GM18873 (cell line): ENCODE measurements around the gene USP20.
"Not testable (repeated sequence)": the region's sequence is repeated elsewhere in the genome, so short reads cannot be mapped to it uniquely, and the experiment has no call there.

ENCODE experiments used
- ATAC-seq: cut with Tn5 transposase; IDR thresholded peaks from one replicate; pipeline ENCODE4 v1.9.1; 2021; ENCODE audit warnings: mild to moderate bottlenecking, moderate library complexity, moderate number of reproducible peaks; ENCODE audit not compliant: unreplicated experiment, low FRiP score

The USP20 gene

GRCh38 chr9:129835128-129835859, at the start of gene USP20, which contains the start of gene C9orf78:
USP20 (plus strand) TSS chr9:129835458; CDS start chr9:129852556, 17,098 bp downstream.
C9orf78 (minus strand) TSS chr9:129835275; CDS start chr9:129835221, 54 bp downstream.
- ATAC-seq, result peak; percentile 61

GRCh38 chr9:129785866-129786265, 49.4 kb upstream of the USP20 start:
- no peak for ATAC-seq

- no peak for ATAC-seq
Measured at GRCh38 chr9:129786481-129786880, 48.8 kb upstream of the USP20 start.

GRCh38 chr9:129794549-129794948, 40.7 kb upstream of the USP20 start:
- no peak for ATAC-seq

- ATAC-seq, result not testable (repeated sequence)
Measured at GRCh38 chr9:129796029-129796428, 39.2 kb upstream of the USP20 start.

GRCh38 chr9:129798973-129799372, 36.3 kb upstream of the USP20 start:
- no peak for ATAC-seq

- no peak for ATAC-seq
Measured at GRCh38 chr9:129801504-129801903, 33.8 kb upstream of the USP20 start.

GRCh38 chr9:129802833-129803675, 32.2 kb upstream of the USP20 start, which contains the start of gene TOR1B:
TOR1B (plus strand) TSS chr9:129803184; CDS start chr9:129803213, 29 bp downstream.
- ATAC-seq, result peak; percentile 73

GRCh38 chr9:129803676-129804060, 31.6 kb upstream of the USP20 start:
- no peak for ATAC-seq

GRCh38 chr9:129806061-129806460, 29.2 kb upstream of the USP20 start:
- ATAC-seq, result no peak

- ATAC-seq, result no peak
Measured at GRCh38 chr9:129809346-129809745, 25.9 kb upstream of the USP20 start.

- ATAC-seq, result no peak
Measured at GRCh38 chr9:129810116-129810515, 25.1 kb upstream of the USP20 start.

- no peak for ATAC-seq
Measured at GRCh38 chr9:129810788-129811187, 24.5 kb upstream of the USP20 start.

GRCh38 chr9:129811967-129812363, 23.3 kb upstream of the USP20 start:
- ATAC-seq, result no peak

GRCh38 chr9:129812385-129812784, 22.9 kb upstream of the USP20 start:
- ATAC-seq, result no peak

- ATAC-seq, result no peak
Measured at GRCh38 chr9:129813661-129814060, 21.6 kb upstream of the USP20 start.

- no peak for ATAC-seq
Measured at GRCh38 chr9:129814432-129815223, 20.6 kb upstream of the USP20 start.

- no peak for ATAC-seq
Measured at GRCh38 chr9:129815278-129815677, 20.0 kb upstream of the USP20 start.

GRCh38 chr9:129816501-129817435, 18.5 kb upstream of the USP20 start:
- ATAC-seq, result no peak
